ENCODE measurements around the gene SRR. TPM values are rescaled to one million over a fixed set of nuclear protein-coding genes. Genes with fewer than 3 reads are reported as not detected.
A peak's percentile ranks its signal among the peaks of the same experiment; 100 is the strongest.
"Not testable (repeated sequence)": the region's sequence is repeated elsewhere in the genome, so short reads cannot be mapped to it uniquely, and the experiment has no call there.

The SRR gene
- total and polyA plus RNA-seq, 9 donors = 12.4 to 28.6 (median 22.7) TPM

DNA sequence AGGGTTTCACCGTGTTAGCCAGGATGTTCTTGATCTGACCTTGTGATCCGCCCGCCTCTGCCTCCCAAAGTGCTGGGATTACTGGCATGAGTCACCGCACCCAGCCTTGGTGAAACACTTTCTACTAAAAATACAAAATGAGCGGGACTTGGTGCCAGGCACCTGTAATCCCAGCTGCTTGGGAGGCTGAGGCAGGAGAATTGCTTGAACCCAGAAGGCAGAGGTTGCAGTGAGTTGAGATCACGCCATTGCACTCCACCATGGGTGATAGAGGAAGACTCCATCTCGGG is 13.1 kb downstream of the SRR start:
- H3K9me3 ChIP-seq (replicated peaks; ENCODE audit: control insufficient read depth, low read depth, low read length); H3K36me3 ChIP-seq (ENCODE audit: control insufficient read depth, insufficient read depth, low read length); H3K27me3 ChIP-seq (ENCODE audit: control insufficient read depth, insufficient read depth, low read length); H3K4me1 ChIP-seq (ENCODE audit: control insufficient read depth, insufficient read depth, low read length); DNase-seq; H3K4me3 ChIP-seq (ENCODE audit: low read length); H3K27ac ChIP-seq (ENCODE audit: low read length): not testable (repeated sequence)
- WGBS (ENCODE audit: insufficient coverage) = 94% methylated on average over 2 of the region's 7 CpGs

- H3K4me3 ChIP-seq (ENCODE audit: low read length) = no peak overlapping the region
- H3K9me3 ChIP-seq (replicated peaks; ENCODE audit: control insufficient read depth, low read depth, low read length) = no peaks in the 10 kb centered on the region
- no peaks in the 10 kb centered on the region for H3K4me1 ChIP-seq (ENCODE audit: control insufficient read depth, insufficient read depth, low read length)
- peaks cover 16% of the 10 kb centered on the region for H3K36me3 ChIP-seq (ENCODE audit: control insufficient read depth, insufficient read depth, low read length)
- WGBS (ENCODE audit: insufficient coverage) = 94% methylated on average over 3 of the region's 3 CpGs
- H3K27me3 ChIP-seq (ENCODE audit: control insufficient read depth, insufficient read depth, low read length) = no peaks in the 10 kb centered on the region
- no peak overlapping the region for H3K27ac ChIP-seq (ENCODE audit: low read length)
- DNase-seq = no peak
Measured at GRCh38 chr17:2317796-2318195, 14.0 kb downstream of the SRR start.

DNA sequence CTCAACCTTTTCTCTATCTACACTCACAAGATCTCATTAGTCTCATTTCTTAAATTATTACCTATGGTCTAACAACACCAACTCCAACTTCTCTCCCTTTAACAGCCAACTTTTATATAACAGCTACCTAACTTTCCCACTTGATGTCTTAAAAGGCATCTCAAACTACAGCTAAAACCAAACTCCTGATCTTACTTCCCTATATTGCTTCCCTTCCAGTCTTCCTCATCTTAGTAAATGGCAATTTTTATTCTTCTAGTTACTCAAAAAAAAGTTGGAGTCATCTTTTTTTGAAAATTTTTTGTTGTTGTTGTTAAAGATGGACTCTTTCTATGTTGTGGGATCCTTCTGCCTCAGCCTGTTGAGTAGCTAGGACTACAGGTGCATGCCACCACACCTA is 15.3 kb downstream of the SRR start:
- H3K36me3 ChIP-seq (ENCODE audit: control insufficient read depth, insufficient read depth, low read length) = peaks cover 28% of the 10 kb centered on the region

GRCh38 chr17:2321399-2321798 is 17.6 kb downstream of the SRR start:
- no CpG with 5 or more reads among the region's 1 CpG for WGBS (ENCODE audit: insufficient coverage)
- Histone ChIP-seq H3K27me3 (ENCODE audit: control insufficient read depth, insufficient read depth, low read length) (no peaks in the 10 kb centered on the region), H3K27ac (ENCODE audit: low read length) (no peak overlapping the region), H3K9me3 (replicated peaks; ENCODE audit: control insufficient read depth, low read depth, low read length) (no peaks in the 10 kb centered on the region), H3K4me1 (ENCODE audit: control insufficient read depth, insufficient read depth, low read length) (no peaks in the 10 kb centered on the region), H3K4me3 (ENCODE audit: low read length) (no peak overlapping the region), H3K36me3 (ENCODE audit: control insufficient read depth, insufficient read depth, low read length) (peaks cover 47% of the 10 kb centered on the region)
- no peak for DNase-seq

More for the DNA sequence above, 15.3 kb downstream of the SRR start:
- DNase-seq = no peak
- Histone ChIP-seq H3K4me1 (ENCODE audit: control insufficient read depth, insufficient read depth, low read length) (no peaks in the 10 kb centered on the region), H3K27ac (ENCODE audit: low read length) (no peak overlapping the region), H3K9me3 (replicated peaks; ENCODE audit: control insufficient read depth, low read depth, low read length) (no peaks in the 10 kb centered on the region), H3K4me3 (ENCODE audit: low read length) (no peak overlapping the region), H3K27me3 (ENCODE audit: control insufficient read depth, insufficient read depth, low read length) (no peaks in the 10 kb centered on the region)

- Histone ChIP-seq H3K36me3 (ENCODE audit: control insufficient read depth, insufficient read depth, low read length) (peaks cover 64% of the 10 kb centered on the region), H3K27ac (ENCODE audit: low read length) (no peak overlapping the region), H3K9me3 (replicated peaks; ENCODE audit: control insufficient read depth, low read depth, low read length) (no peaks in the 10 kb centered on the region), H3K4me1 (ENCODE audit: control insufficient read depth, insufficient read depth, low read length) (no peaks in the 10 kb centered on the region), H3K27me3 (ENCODE audit: control insufficient read depth, insufficient read depth, low read length) (no peaks in the 10 kb centered on the region), H3K4me3 (ENCODE audit: low read length) (no peak overlapping the region)
- WGBS (ENCODE audit: insufficient coverage) = 100% methylated on average over 1 of the region's 2 CpGs
- DNase-seq = no peak
Measured at GRCh38 chr17:2323629-2324314, 20.0 kb downstream of the SRR start.

- Histone ChIP-seq H3K27me3 (ENCODE audit: control insufficient read depth, insufficient read depth, low read length) (no peaks in the 10 kb centered on the region), H3K9me3 (replicated peaks; ENCODE audit: control insufficient read depth, low read depth, low read length) (no peaks in the 10 kb centered on the region), H3K36me3 (ENCODE audit: control insufficient read depth, insufficient read depth, low read length) (peaks cover 80% of the 10 kb centered on the region), H3K27ac (ENCODE audit: low read length) (no peak overlapping the region), H3K4me3 (ENCODE audit: low read length) (no peak overlapping the region), H3K4me1 (ENCODE audit: control insufficient read depth, insufficient read depth, low read length) (peaks cover 8% of the 10 kb centered on the region)
- DNase-seq = no peak
- WGBS (ENCODE audit: insufficient coverage) = 100% methylated on average over 2 of the region's 3 CpGs
Measured at GRCh38 chr17:2331303-2331702, 27.6 kb downstream of the SRR start.

- Histone ChIP-seq H3K4me3 (ENCODE audit: low read length) (peak overlapping the region; percentile 80), H3K4me1 (ENCODE audit: control insufficient read depth, insufficient read depth, low read length) (peaks cover 20% of the 10 kb centered on the region), H3K9me3 (replicated peaks; ENCODE audit: control insufficient read depth, low read depth, low read length) (no peaks in the 10 kb centered on the region), H3K27me3 (ENCODE audit: control insufficient read depth, insufficient read depth, low read length) (no peaks in the 10 kb centered on the region), H3K36me3 (ENCODE audit: control insufficient read depth, insufficient read depth, low read length) (peaks cover 43% of the 10 kb centered on the region), H3K27ac (ENCODE audit: low read length) (peak overlapping the region; percentile 21)
- 6% methylated on average over 7 of the region's 17 CpGs for WGBS (ENCODE audit: insufficient coverage)
- peak; percentile 32 for DNase-seq
Measured at GRCh38 chr17:2335726-2336214, 32.0 kb downstream of the SRR start.

DNA sequence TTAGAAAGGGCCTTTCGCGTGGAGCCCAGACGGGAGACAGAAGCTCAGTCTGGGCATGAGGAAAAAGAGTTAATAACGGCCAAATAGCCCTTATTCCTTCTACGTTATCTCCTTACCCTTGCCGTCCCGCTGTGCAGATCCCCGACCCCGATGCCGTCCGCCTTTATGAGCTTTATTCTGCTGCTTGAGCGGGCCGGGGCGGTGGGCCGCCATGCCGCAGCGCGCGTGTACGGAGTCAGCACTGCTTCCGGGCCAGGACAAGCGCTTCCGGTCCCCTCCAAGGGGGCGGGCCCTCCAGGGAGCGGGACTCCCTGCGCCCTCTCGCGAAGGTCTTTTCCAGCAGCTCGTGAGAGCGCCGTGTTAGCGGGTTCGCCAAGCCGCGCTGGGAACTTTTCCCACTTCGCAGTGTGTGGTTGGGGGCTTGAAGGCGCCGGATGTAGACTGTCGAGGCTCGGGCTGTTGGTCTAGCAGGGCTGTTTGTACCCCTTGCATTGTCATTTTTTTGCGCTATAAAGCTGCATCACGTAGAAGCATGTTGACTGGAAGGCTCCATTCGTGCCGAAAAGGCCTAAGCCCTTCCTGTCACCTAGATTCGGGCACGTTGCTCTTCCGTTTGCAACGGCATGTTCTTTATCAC is 32.6 kb downstream of the SRR start, which contains the start of gene TSR1:
Gene TSR1 (minus strand): TSS at position 243 of the 637 bp plus-strand sequence. CDS start 30 bp downstream, at position 213.
- H3K9me3 ChIP-seq (replicated peaks; ENCODE audit: control insufficient read depth, low read depth, low read length) = no peaks in the 10 kb centered on the region
- peaks cover 38% of the 10 kb centered on the region for H3K36me3 ChIP-seq (ENCODE audit: control insufficient read depth, insufficient read depth, low read length)
- H3K27me3 ChIP-seq (ENCODE audit: control insufficient read depth, insufficient read depth, low read length) = no peaks in the 10 kb centered on the region
- WGBS (ENCODE audit: insufficient coverage) = under 1% methylated on average over 36 of the region's 48 CpGs
- peak within 1 kb of the TSS; percentile 95 for H3K27ac ChIP-seq (ENCODE audit: low read length)
- H3K4me3 ChIP-seq (ENCODE audit: low read length) = peak within 1 kb of the TSS; percentile 80
- H3K4me1 ChIP-seq (ENCODE audit: control insufficient read depth, insufficient read depth, low read length) = peaks cover 20% of the 10 kb centered on the region
- DNase-seq = peak; percentile 97

DNA sequence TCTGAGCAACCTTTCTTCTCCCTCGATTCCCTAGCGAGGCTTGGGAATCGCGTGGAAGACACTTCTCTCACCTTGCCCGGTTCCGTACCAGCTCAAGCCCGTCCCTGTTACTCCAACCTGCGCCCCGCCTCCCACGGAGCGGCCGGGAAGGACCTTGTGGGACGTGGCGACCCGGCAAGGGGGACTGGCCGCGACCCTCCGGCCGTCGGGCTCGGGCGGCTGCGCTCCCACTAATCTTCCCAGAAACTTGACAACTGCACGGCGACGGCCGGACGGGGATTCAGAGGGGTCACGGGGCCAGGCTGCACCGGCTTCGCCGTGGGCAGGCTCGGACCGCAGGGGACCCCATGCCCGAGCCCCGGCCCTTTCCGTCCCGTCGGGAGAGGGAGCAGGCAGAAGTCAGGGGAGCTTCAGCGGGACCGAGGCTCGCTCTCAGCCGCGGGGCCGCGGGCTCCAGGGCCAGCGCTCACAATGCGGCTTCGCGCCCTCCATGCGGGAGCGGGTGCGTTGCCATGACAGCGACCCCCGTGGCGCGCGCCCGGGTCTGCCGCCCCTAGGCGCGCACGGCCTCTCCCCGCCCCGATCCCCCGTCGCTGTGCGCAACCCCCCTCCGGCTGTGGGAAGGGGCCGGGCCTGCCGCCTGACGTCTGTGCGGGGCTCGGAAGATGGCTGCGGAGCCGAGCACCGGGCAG is 33.2 kb downstream of the SRR start, which contains the start of gene SGSM2:
Gene SGSM2 (plus strand): TSS at position 650 of the 692 bp plus-strand sequence. CDS start 188 bp downstream, outside the sequence.
- peak; percentile 81 for DNase-seq
- peaks cover 35% of the 10 kb centered on the region for H3K36me3 ChIP-seq (ENCODE audit: control insufficient read depth, insufficient read depth, low read length)
- H3K4me3 ChIP-seq (ENCODE audit: low read length) = peak within 1 kb of the TSS; percentile 80
- H3K27ac ChIP-seq (ENCODE audit: low read length) = peak within 1 kb of the TSS; percentile 95
- WGBS (ENCODE audit: insufficient coverage) = under 1% methylated on average over 77 of the region's 77 CpGs
- no peaks in the 10 kb centered on the region for H3K9me3 ChIP-seq (replicated peaks; ENCODE audit: control insufficient read depth, low read depth, low read length)
- no peaks in the 10 kb centered on the region for H3K27me3 ChIP-seq (ENCODE audit: control insufficient read depth, insufficient read depth, low read length)
- peaks cover 20% of the 10 kb centered on the region for H3K4me1 ChIP-seq (ENCODE audit: control insufficient read depth, insufficient read depth, low read length)

Measured in muscle of leg (tissue), 11 donors.